C4-2B (cell line): Measurements from ENCODE around the gene POU1F1.

Source experiments
- ZFX ChIP-seq: fragments of 450-650 bp; IDR thresholded peaks from 2 replicates; pipeline ENCODE4 v1.6.1; 2017
- TF ChIP-seq, protein P1 (sequence below): fragments of 450-650 bp; conservative IDR thresholded peaks from 2 replicates; pipeline ENCODE4 v1.5.1; 2017; ENCODE audit warnings: mild to moderate bottlenecking

DNA sequence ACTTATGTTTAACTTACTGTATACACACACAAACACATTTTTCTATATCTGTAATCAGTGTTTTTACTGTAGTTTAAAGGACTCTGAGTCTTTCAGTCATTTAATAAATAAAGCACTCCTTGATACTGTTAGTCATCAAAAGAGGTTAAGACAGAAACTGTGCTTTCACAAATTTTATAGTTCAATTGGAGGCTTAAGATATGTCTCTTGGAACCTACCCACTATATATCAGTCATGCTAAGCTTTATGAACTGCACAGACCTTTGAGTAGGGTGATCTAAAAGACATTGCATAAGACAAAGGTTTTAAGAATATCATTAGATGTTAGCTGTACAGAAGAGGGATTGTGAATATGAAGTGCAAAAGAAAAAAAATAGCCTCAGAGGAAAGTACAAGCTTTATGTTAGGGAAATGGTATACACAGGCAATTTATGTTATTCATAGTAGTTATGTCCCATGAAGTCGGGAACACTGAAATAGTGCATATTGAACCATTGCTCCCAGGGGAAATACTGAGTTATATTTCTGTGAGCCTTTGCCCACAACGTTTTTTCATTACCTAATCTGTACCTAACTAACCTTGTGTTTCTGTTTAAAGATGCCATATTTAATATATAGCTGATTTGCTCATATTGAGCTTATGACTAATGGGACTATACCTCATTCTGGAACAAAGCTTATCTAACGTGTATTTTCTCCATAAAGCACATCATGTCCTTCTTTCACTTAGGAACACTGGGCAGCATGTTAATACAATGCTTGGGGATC, 29.5 kb downstream of the POU1F1 start:
- TF ChIP-seq, protein P1, sequence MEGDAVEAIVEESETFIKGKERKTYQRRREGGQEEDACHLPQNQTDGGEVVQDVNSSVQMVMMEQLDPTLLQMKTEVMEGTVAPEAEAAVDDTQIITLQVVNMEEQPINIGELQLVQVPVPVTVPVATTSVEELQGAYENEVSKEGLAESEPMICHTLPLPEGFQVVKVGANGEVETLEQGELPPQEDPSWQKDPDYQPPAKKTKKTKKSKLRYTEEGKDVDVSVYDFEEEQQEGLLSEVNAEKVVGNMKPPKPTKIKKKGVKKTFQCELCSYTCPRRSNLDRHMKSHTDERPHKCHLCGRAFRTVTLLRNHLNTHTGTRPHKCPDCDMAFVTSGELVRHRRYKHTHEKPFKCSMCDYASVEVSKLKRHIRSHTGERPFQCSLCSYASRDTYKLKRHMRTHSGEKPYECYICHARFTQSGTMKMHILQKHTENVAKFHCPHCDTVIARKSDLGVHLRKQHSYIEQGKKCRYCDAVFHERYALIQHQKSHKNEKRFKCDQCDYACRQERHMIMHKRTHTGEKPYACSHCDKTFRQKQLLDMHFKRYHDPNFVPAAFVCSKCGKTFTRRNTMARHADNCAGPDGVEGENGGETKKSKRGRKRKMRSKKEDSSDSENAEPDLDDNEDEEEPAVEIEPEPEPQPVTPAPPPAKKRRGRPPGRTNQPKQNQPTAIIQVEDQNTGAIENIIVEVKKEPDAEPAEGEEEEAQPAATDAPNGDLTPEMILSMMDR = no peak
- TF ChIP-seq ZFX = no peak
